ENCODE measurements around the gene AMBP. TPM values are rescaled to one million over a fixed set of nuclear protein-coding genes. Genes with fewer than 3 reads are reported as not detected.
A peak's percentile ranks its signal among the peaks of the same experiment; 100 is the strongest.

AMBP gene
- total and polyA plus RNA-seq, 2 of the 13 experiments (the other 11 are each of a cell fraction or from before 2014, with no cell fraction given): 1,510 to 2,580 TPM

DNA sequence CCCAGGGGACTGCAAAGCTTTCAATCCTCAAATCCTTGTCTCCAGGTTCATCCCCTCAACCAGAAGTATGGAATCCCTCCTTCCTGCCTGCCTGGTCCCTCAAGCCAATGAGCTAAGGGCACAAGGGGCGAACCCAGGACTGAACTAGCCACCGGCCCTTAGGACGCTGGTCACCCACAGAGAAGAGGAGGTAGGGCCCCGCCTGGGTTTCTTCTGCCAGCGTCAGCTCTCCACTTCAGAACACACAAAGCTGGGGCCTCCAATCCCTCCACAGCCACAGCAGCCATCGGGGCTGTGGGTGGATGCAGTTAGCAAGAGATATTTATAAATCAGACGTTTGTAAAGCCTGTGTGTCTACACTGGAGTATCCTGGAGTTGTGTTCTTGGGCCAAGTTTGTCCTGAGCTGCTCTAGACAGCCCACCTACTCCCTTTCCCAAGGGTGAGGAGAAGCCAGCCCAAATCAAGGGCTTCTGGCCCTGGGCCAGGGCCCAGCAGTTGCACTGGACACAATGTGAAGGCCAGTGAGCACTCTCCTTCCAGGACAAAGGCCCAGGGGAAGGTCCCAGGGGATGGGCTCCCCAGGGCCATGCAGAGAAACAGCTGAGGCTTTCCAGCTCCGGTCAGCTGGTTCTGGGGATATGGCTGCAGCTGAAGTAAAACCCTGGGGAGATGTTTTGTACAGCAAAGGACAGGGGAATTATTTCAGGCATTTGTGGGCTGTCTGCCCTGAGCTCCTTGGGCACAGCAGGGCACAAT, 18.9 kb downstream of the AMBP start (continued):
- TF ChIP-seq, protein P1, sequence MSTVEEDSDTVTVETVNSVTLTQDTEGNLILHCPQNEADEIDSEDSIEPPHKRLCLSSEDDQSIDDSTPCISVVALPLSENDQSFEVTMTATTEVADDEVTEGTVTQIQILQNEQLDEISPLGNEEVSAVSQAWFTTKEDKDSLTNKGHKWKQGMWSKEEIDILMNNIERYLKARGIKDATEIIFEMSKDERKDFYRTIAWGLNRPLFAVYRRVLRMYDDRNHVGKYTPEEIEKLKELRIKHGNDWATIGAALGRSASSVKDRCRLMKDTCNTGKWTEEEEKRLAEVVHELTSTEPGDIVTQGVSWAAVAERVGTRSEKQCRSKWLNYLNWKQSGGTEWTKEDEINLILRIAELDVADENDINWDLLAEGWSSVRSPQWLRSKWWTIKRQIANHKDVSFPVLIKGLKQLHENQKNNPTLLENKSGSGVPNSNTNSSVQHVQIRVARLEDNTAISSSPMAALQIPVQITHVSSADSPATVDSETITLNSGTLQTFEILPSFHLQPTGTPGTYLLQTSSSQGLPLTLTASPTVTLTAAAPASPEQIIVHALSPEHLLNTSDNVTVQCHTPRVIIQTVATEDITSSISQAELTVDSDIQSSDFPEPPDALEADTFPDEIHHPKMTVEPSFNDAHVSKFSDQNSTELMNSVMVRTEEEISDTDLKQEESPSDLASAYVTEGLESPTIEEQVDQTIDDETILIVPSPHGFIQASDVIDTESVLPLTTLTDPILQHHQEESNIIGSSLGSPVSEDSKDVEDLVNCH (CRISPR knock-in tag; IDR thresholded peaks at IDR 0.05): no peak
- TF ChIP-seq MED1 (CRISPR knock-in tag; IDR thresholded peaks at IDR 0.05) (0 out of 2 replicates have a peak, but pooled peaks have one; percentile 6), ZSCAN20 (CRISPR knock-in tag; IDR thresholded peaks at IDR 0.05; ENCODE audit: borderline replicate concordance) (no peak), CAMTA2 (CRISPR knock-in tag; IDR thresholded peaks at IDR 0.05; ENCODE audit: borderline replicate concordance) (no peak), ARNT (IDR thresholded peaks at IDR 0.05) (no peak), GZF1 (CRISPR knock-in tag; IDR thresholded peaks at IDR 0.05) (no peak), NRL (CRISPR knock-in tag; IDR thresholded peaks at IDR 0.05; ENCODE audit: borderline replicate concordance) (no peak), ELF1 (CRISPR knock-in tag; IDR thresholded peaks at IDR 0.05) (no peak), NR2F2 (IDR thresholded peaks at IDR 0.05; ENCODE audit: borderline replicate concordance, low read depth) (0 out of 2 replicates have a peak, but pooled peaks have one; percentile 51), ZNF224 (CRISPR knock-in tag; IDR thresholded peaks at IDR 0.05) (no peak), TP53 (CRISPR knock-in tag; conservative IDR thresholded peaks at IDR 0.05) (no peak), ZNF562 (CRISPR knock-in tag; IDR thresholded peaks at IDR 0.05; ENCODE audit: borderline replicate concordance) (no peak), ZNF230 (CRISPR knock-in tag; IDR thresholded peaks at IDR 0.05) (no peak; the same call in 1 of the 2 replicates), ZNF382 (CRISPR knock-in tag; IDR thresholded peaks at IDR 0.05; ENCODE audit: borderline replicate concordance) (no peak)
- TF ChIP-seq, protein P2, sequence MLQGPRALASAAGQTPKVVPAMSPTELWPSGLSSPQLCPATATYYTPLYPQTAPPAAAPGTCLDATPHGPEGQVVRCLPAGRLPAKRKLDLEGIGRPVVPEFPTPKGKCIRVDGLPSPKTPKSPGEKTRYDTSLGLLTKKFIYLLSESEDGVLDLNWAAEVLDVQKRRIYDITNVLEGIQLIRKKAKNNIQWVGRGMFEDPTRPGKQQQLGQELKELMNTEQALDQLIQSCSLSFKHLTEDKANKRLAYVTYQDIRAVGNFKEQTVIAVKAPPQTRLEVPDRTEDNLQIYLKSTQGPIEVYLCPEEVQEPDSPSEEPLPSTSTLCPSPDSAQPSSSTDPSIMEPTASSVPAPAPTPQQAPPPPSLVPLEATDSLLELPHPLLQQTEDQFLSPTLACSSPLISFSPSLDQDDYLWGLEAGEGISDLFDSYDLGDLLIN (CRISPR knock-in tag; IDR thresholded peaks at IDR 0.05; ENCODE audit: borderline replicate concordance): no peak
- TF ChIP-seq, protein P3, sequence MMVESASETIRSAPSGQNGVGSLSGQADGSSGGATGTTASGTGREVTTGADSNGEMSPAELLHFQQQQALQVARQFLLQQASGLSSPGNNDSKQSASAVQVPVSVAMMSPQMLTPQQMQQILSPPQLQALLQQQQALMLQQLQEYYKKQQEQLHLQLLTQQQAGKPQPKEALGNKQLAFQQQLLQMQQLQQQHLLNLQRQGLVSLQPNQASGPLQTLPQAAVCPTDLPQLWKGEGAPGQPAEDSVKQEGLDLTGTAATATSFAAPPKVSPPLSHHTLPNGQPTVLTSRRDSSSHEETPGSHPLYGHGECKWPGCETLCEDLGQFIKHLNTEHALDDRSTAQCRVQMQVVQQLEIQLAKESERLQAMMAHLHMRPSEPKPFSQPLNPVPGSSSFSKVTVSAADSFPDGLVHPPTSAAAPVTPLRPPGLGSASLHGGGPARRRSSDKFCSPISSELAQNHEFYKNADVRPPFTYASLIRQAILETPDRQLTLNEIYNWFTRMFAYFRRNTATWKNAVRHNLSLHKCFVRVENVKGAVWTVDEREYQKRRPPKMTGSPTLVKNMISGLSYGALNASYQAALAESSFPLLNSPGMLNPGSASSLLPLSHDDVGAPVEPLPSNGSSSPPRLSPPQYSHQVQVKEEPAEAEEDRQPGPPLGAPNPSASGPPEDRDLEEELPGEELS (CRISPR knock-in tag; IDR thresholded peaks at IDR 0.05): no peak; the same call in 1 of the 2 replicates
- TF ChIP-seq, protein P4, sequence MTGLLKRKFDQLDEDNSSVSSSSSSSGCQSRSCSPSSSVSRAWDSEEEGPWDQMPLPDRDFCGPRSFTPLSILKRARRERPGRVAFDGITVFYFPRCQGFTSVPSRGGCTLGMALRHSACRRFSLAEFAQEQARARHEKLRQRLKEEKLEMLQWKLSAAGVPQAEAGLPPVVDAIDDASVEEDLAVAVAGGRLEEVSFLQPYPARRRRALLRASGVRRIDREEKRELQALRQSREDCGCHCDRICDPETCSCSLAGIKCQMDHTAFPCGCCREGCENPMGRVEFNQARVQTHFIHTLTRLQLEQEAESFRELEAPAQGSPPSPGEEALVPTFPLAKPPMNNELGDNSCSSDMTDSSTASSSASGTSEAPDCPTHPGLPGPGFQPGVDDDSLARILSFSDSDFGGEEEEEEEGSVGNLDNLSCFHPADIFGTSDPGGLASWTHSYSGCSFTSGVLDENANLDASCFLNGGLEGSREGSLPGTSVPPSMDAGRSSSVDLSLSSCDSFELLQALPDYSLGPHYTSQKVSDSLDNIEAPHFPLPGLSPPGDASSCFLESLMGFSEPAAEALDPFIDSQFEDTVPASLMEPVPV (CRISPR knock-in tag; IDR thresholded peaks at IDR 0.05): peak; percentile 46; the same call in 1 of the 2 replicates
- TF ChIP-seq, protein P5, sequence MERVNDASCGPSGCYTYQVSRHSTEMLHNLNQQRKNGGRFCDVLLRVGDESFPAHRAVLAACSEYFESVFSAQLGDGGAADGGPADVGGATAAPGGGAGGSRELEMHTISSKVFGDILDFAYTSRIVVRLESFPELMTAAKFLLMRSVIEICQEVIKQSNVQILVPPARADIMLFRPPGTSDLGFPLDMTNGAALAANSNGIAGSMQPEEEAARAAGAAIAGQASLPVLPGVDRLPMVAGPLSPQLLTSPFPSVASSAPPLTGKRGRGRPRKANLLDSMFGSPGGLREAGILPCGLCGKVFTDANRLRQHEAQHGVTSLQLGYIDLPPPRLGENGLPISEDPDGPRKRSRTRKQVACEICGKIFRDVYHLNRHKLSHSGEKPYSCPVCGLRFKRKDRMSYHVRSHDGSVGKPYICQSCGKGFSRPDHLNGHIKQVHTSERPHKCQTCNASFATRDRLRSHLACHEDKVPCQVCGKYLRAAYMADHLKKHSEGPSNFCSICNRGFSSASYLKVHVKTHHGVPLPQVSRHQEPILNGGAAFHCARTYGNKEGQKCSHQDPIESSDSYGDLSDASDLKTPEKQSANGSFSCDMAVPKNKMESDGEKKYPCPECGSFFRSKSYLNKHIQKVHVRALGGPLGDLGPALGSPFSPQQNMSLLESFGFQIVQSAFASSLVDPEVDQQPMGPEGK (CRISPR knock-in tag; IDR thresholded peaks at IDR 0.05): no peak
- TF ChIP-seq, protein P6, sequence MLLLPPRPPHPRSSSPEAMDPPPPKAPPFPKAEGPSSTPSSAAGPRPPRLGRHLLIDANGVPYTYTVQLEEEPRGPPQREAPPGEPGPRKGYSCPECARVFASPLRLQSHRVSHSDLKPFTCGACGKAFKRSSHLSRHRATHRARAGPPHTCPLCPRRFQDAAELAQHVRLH (CRISPR knock-in tag; IDR thresholded peaks at IDR 0.05; ENCODE audit: borderline replicate concordance, low read depth): no peak
